Fibroblast of skin of abdomen (primary cell): ENCODE results near the gene EVC2.

ENCODE experiments used
- DNase-seq: peaks from one replicate; pipeline ENCODE4 v3.0.0-alpha.2; 2013

EVC2 gene

DNA sequence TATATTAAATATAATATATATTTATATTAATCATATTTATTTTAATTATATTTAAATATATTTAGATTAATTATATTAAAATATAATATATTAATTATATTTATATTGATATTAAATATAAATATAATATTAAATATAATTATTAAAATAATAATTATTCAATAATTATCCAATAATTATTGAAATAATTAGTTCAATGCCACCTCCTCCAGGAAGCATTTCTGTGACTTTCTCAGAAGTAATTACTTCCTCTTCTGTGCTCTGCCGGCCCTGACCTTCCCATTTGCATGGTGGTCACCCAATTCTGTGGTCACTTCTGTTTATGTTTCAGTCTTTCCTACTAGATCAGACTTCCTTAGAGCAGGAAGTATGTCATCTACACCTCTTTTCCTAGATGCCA, 45.8 kb downstream of the EVC2 start:
- DNase-seq, result no peak

GRCh38 chr4:5661237-5661636, 47.1 kb downstream of the EVC2 start:
- no peak for DNase-seq

GRCh38 chr4:5660185-5660584, 48.2 kb downstream of the EVC2 start:
- DNase-seq, result no peak

DNA sequence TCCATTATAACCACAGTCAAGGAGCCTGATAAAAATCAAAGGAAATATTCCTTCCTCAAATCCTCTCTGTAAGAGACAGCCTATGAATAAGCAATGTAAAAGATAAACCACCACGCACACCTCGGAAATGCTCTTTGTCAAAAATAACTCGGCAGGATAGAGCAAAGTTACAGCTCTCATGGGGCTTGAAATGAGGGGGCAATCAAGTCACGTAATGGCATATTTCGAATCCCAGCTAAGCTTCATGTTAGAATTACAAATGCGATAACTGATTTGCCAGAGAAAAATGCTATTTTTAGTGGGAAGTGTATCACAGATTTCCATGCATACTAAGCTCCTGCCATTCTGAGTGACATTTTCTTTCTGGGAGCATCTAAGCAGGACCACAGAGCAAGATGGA, 49.4 kb downstream of the EVC2 start:
- DNase-seq, result no peak

GRCh38 chr4:5656415-5656814, 51.9 kb downstream of the EVC2 start:
- DNase-seq, result no peak

DNA sequence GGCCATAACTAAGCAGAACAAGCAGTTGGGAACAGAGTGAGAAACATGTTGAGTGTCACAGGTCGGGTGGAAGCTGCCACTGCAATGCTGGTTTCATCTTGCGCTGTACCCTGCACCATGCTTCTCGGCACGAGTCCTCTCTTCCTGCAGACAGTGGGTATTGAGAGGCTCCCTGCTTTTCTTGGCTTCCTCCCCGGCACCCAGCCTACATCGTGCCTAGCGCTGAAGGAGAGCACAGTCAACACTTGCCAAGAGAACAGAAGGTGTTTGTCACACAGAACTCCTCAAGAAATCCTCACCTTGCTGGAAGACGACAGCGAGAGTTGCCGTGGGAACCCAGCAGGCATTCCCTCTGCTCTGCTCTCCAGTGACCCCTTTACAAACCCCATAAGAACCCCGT, 53.6 kb downstream of the EVC2 start:
- DNase-seq, result no peak

DNA sequence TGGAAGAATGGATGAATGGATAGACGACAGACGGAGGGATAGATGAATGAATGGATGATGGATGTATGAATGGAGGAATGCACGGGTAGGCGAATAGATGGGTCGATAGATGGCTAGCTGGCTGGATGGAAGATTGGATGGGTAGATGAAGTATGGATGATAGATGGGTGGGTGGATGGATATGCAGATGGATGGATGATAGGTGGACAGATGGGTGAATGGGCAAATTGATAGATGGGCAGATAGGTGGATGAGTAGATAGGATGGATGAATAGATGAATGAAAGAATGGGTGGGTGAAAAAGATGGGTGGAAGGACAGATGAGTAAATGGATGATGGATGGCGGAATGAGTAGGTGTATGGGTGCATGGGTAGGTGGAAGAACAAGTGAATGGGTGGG, 57.3 kb downstream of the EVC2 start:
- no peak for DNase-seq

DNA sequence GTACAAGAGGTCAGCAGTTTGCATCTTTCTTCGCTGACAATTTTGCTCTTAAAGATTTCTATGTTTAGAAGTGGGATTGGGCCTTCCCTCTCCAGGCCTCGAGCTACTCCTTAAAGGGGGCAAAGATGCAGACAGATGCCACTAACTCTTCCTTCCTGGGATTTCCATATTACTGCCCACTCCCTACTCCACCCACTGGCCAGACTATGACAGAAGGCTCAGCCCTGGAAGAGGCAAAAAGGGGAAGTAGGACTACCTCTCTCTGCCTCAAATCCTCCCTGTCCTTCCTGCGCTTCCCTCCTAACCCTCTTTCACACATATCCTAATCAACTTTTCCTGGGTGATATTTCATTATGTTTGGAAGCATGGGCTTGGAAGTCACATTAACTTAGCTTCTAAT, 58.3 kb downstream of the EVC2 start:
- DNase-seq, result no peak

DNA sequence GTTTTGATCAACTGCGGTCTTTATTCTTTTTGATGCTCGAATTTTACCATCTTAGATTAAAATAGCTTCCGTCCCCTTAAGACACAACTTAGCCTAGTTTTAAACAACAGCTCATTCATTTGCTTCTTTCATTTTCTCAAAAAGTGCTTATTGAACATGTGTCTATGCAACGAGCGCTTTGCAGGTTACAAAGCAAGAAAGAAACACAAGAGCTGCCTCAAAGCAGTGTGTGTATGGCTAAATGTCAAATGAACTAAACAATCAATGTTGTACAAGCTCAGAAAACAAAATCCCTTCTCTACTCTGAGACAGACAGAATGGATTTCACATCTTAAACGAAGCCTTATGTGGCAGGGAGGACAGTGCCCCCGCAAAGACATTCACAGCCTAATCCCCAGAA, 61.0 kb downstream of the EVC2 start:
- DNase-seq, result no peak

- no peak for DNase-seq
Measured at GRCh38 chr4:5640096-5640495, 68.3 kb downstream of the EVC2 start.

DNA sequence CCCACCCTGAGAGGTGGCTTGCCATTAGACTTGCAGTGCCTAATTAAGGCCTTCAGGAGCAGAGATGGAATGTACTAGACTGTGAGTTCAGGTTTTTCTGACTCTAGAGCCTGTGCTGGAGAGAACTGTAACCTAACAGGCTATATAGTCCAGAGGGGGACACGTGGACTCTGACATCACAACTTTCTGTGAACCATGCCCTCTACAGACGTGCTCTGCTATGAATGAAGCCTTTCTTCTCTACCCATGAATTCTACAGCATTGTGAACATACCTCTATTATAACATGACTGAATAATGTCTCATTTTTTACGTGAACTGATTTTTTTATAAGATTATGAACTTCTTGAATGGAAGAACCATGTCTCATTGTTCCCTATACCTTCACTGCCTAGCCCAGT, 68.8 kb downstream of the EVC2 start:
- no peak for DNase-seq

DNA sequence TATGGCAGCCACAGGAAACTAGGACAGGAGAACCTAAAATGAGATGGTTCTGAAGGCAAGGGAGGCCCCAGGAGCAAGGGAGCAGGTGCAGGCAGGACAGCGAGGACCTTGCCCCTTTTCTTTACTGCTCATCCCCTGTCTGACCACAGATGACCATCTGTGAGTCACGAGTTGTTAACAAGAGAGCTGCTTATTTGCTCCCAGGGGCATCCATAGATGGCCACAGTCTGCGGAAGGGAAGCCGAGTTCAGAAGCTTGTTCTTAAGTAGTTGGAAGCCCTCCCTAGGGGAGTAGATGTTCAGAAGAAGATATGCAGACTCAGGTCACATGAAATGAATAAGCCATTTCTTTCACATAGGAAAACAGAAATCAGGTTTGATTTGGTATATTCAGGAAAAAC, 69.4 kb downstream of the EVC2 start:
- peak; percentile 29 for DNase-seq

DNA sequence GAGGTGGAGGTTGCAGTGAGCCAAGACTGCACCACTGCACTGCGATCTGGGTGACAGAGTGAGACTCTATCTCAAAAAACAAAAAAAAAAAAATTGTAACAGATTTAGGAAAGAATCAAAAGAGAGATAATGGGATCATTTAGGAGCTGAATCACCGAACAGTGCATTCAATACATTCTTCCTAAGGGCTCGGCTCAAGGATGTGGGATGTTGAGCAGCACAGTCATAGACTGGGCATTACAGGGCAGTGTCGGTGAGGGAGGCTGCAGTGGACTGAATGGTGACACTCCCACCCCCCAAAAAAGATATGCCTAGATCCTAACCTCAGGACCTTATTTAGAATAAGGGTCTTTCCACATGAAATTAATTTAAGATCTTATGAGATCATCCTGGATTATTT, 70.0 kb downstream of the EVC2 start:
- peak; percentile 90 for DNase-seq

DNA sequence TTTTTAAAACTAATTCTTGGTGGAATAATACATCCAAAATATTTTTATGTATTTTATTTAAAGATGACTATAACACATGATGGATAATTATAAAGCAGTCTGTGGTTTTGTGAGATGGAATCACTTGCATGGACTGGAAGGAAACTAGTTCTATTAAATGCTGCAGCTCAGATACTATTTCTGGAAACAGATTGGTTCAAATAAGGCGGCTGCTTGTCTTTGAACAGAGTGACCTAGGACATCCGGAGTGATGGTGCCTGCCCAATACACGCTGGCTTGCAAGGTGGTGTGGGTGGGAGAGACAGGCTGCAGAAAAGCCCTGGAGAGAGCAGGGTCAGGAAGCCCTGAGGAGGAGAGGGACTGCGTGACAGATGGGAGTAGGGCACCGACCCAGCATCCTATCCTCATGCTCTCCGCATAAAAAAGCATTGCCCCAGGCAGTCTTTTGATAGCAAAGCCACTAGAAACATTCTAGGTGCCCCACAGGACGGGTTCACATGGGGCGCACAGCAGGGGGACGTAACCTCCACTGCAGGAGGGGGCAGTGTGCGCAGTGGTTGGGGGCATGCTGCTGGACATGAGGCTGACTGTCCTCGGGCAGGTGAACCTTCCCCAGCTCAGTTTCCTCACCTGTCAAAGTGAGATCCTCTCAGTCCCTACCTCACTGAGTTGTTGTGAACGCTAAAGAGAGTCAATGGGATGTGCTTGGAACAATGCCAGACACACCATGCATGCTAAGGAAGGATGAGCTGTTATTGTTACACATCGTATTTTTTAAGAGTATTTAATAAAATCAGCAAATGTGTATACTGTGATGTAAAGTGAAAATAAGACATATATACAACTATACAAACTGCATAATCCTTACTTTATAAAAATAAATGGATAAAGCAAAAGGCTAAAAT, 71.3 kb downstream of the EVC2 start:
- no peak for DNase-seq

- DNase-seq, result peak; percentile 80
Measured at GRCh38 chr4:5635826-5636195, 72.5 kb downstream of the EVC2 start.

- DNase-seq, result no peak
Measured at GRCh38 chr4:5632571-5632970, 75.8 kb downstream of the EVC2 start.

DNA sequence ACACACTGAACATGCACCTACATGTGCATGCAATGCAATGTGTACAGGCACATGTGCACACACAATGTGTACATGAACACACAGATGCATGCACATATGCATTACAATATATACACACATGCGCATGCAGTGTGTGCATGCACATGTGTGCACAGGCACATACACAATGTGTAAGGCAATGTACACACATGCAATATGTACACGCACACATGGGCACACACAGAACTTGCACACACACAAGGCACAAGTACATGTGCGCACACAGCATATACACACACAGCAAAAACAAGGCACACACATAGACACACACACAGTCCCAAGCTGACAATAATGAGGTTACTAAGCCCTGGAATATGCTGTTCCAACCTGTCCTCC, 76.3 kb downstream of the EVC2 start:
- no peak for DNase-seq

DNA sequence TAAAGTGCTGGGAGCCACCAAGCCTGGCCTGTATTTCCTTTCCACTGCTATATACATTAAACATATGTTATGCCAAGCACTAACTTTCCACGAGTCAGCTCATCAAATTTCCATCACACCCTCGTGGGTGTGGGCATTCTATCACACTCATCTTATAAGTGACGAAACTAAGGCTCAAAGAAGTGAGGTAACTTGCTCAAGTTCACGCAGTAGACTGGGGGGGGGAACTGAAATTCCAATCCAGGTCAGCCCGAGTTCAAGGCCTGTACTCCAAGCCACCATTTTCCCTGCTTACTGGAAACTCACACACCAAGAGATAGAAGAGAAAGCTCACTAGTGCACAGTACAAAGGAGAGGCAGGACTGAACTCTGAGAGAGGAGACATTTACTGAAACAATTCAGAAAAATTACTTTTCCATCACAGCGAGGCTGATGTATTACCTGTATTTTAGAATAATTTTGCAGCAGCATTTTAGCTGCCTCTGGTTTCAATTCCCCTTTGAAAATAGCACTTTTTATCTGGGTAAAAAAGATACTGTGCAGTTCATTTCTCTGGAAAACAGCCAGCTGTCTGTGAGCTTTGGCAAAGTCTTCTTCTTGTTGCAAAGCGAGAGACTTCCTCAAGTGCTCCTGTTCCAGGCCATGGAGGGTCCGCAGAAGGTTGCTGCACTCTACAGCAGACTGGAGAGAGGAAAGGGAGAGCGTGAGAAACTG, 76.8 kb downstream of the EVC2 start:
- DNase-seq, result peak; percentile 26

DNA sequence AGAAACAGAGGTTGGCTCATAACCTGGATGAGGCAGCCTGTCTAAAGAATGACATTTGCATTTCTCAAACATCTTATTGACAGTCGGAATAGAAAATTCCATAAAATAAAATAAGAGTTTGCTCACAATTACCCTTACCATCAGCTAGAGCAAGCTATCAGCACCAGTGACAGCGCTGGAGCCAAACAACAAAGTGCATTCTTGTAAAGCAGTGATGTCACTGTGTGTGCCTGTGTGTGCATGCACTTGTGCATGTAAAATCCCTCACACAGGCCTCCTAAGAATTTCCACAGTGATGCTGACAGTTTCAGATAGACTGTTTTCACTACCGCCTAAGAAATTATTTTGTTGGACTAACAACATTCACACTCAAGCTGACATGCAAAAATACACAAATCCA, 77.6 kb downstream of the EVC2 start:
- DNase-seq, result no peak

DNA sequence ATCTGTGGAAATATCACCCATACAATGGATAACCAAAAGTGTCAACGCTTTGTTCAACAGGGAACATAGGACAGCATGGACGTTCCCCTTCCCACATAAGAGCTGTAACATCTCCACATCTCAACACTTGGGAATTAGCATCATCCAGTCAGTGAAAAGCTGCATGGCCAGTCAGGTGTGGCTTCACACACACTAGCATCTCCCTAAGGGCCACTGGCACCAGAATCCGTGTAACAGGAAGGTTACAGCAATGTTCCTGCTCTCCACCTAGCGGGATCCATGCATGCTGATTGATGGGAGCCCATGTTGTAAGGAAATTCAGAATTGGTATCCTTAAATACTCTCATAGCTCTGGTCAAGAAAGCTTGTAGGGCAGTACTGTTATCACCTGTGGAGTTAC, 78.8 kb downstream of the EVC2 start:
- no peak for DNase-seq

DNA sequence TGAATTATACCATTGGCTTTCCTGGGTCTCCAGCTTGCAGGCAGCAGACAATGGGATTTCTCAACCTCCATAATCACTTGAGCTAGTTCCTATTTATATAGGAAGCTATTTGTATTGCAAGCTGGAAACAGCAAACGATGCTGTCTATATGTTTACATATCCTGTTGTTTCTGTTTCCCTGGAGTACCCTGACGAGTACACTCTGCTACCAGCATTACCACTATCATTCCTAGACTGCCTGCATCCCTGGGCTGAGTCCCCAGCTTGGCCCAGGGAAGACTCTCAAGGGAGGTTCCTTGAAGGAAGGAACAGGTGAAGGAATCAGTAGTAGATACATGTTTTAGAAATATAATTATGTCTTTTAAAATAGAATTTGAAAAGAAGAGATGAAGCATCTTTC, 81.4 kb downstream of the EVC2 start:
- DNase-seq, result no peak

GRCh38 chr4:5622596-5622995, 85.8 kb downstream of the EVC2 start:
- DNase-seq, result no peak

DNA sequence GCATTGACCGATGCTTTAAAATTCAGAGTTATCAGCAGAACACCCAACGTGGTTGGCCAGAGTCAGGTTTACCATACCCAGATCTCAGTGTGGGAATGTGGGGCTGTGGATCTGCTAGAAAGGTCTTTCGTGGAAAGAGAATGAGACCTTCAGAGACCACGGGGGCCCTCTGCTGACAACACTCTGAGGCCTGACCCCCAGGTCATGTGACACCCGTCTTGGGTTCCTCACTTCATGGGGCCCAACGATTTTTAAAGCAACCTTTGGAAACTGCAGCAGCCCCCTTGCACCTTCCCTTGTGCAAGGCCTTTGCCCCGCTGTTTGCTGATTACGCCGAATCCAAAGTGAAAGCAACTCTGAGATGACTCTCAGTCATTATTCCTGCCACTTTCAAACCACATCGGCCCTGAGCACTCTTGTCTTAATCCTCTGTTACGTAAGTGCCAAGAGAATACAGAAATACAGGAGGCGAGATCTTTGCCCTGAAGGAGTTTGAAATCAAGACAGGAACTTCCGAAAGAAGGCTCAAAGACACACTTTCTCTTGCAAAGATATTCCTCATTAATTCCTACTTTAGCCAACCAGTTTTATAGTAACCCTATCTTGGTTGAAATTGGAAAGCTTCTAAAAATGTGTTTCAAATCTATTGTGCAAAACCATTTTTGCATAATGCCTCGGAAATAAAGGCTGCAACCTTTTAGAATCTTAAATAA, 88.3 kb downstream of the EVC2 start:
- no peak for DNase-seq
